Nephron progenitor cell (in vitro differentiated cells): ENCODE measurements around the gene PHACTR3.

Experiments used
- DNase-seq: peaks from one replicate; pipeline ENCODE4 v3.0.0; 2021
- H3K27ac Mint-ChIP-seq: 2 replicates; pipeline ENCODE4 v1.8.0; 2021; ENCODE audit warnings: mild to moderate bottlenecking, moderate library complexity, mixed read lengths
- H3K27me3 Mint-ChIP-seq: 2 replicates; pipeline ENCODE4 v1.8.0; 2021; ENCODE audit warnings: mild to moderate bottlenecking, low read depth, mixed read lengths; ENCODE audit not compliant: poor library complexity
- H3K36me3 Mint-ChIP-seq: 2 replicates; pipeline ENCODE4 v1.8.0; 2021; ENCODE audit warnings: low read depth, mixed read lengths
- H3K4me1 Mint-ChIP-seq: 2 replicates; pipeline ENCODE4 v1.8.0; 2021; ENCODE audit warnings: mixed read lengths
- H3K4me3 Mint-ChIP-seq: 2 replicates; pipeline ENCODE4 v1.8.0; 2021; ENCODE audit warnings: mild to moderate bottlenecking, moderate library complexity, mixed read lengths
- H3K9me3 Mint-ChIP-seq: 2 replicates; pipeline ENCODE4 v1.8.0; 2021; ENCODE audit warnings: mild to moderate bottlenecking, moderate library complexity, mixed read lengths
- CTCF ChIP-seq: fragments of 200-600 bp; sonication (generic); IDR thresholded peaks from 2 replicates; pipeline ENCODE4 v1.5.0; 2021; ENCODE audit warnings: antibody characterized with exemption

Gene PHACTR3

GRCh38 chr20:59746155-59746554 lies 141.8 kb downstream of the PHACTR3 start:
- Mint-ChIP-seq H3K36me3 (peaks cover 6% of the 10 kb centered on the region), H3K4me1 (no peaks in the 10 kb centered on the region), H3K27me3 (peaks cover 32% of the 10 kb centered on the region), H3K27ac (no peak overlapping the region), H3K9me3 (peaks cover 92% of the 10 kb centered on the region), H3K4me3 (no peak overlapping the region)
- DNase-seq: no peak
- no peak for TF ChIP-seq CTCF

- H3K36me3 Mint-ChIP-seq: no peaks in the 10 kb centered on the region
Measured at GRCh38 chr20:59747671-59748515, 143.6 kb downstream of the PHACTR3 start.

GRCh38 chr20:59748619-59749191 lies 144.4 kb downstream of the PHACTR3 start:
- Mint-ChIP-seq H3K9me3 (peaks cover 88% of the 10 kb centered on the region), H3K4me3 (no peak overlapping the region), H3K27ac (no peak overlapping the region), H3K27me3 (peaks cover 40% of the 10 kb centered on the region), H3K4me1 (no peaks in the 10 kb centered on the region), H3K36me3 (no peaks in the 10 kb centered on the region)
- TF ChIP-seq CTCF: no peak
- no peak for DNase-seq

More at GRCh38 chr20:59747671-59748515, 143.6 kb downstream of the PHACTR3 start:
- Mint-ChIP-seq H3K4me1 (no peaks in the 10 kb centered on the region), H3K9me3 (peaks cover 84% of the 10 kb centered on the region), H3K4me3 (no peak overlapping the region), H3K27me3 (peaks cover 34% of the 10 kb centered on the region), H3K27ac (no peak overlapping the region)
- no peak for DNase-seq
- TF ChIP-seq CTCF: no peak

GRCh38 chr20:59749301-59749700 lies 145.0 kb downstream of the PHACTR3 start:
- H3K36me3 Mint-ChIP-seq: no peaks in the 10 kb centered on the region
- peaks cover 40% of the 10 kb centered on the region for H3K27me3 Mint-ChIP-seq
- peaks cover 86% of the 10 kb centered on the region for H3K9me3 Mint-ChIP-seq
- H3K4me1 Mint-ChIP-seq: no peaks in the 10 kb centered on the region
- no peak for DNase-seq
- H3K4me3 Mint-ChIP-seq: no peak overlapping the region
- TF ChIP-seq CTCF: no peak
- no peak overlapping the region for H3K27ac Mint-ChIP-seq

GRCh38 chr20:59750209-59750840 lies 146.0 kb downstream of the PHACTR3 start:
- DNase-seq: no peak
- H3K9me3 Mint-ChIP-seq: peaks cover 86% of the 10 kb centered on the region
- no peak for TF ChIP-seq CTCF
- peaks cover 41% of the 10 kb centered on the region for H3K27me3 Mint-ChIP-seq
- no peak overlapping the region for H3K4me3 Mint-ChIP-seq
- no peak overlapping the region for H3K27ac Mint-ChIP-seq
- no peaks in the 10 kb centered on the region for H3K36me3 Mint-ChIP-seq
- no peaks in the 10 kb centered on the region for H3K4me1 Mint-ChIP-seq
